H9 (cell line): ENCODE results near the gene CBX8. TPM values are rescaled to one million over a fixed set of nuclear protein-coding genes. Genes with fewer than 3 reads are reported as not detected.

ENCODE experiments used
- DNase-seq: peaks from one replicate; pipeline ENCODE4 v3.0.0-alpha.2; 2017
- H2AFZ ChIP-seq: one replicate; pipeline ENCODE4 v1.6.1; 2013; ENCODE audit warnings: mild to moderate bottlenecking, low read length, control low read depth, moderate library complexity
- H2AK5ac ChIP-seq: 2 replicates; pipeline ENCODE4 v1.6.1; 2013; ENCODE audit warnings: low read length, control low read depth, mixed read lengths; ENCODE audit not compliant: insufficient read length
- H2BK120ac ChIP-seq: one replicate; pipeline ENCODE4 v1.6.1; 2013; ENCODE audit warnings: low read depth, mild to moderate bottlenecking, low read length, control low read depth, inconsistent platforms; ENCODE audit not compliant: poor library complexity, severe bottlenecking
- H2BK12ac ChIP-seq: 2 replicates; pipeline ENCODE4 v1.6.1; 2013; ENCODE audit warnings: low read length, control low read depth, mixed read lengths, low read depth; ENCODE audit not compliant: insufficient read length
- H2BK15ac ChIP-seq: 2 replicates; pipeline ENCODE4 v1.6.1; 2013; ENCODE audit warnings: low read depth, low read length, control low read depth
- H2BK20ac ChIP-seq: one replicate; pipeline ENCODE4 v1.6.1; 2013; ENCODE audit warnings: low read depth, mild to moderate bottlenecking, low read length, control low read depth, inconsistent platforms; ENCODE audit not compliant: poor library complexity, severe bottlenecking
- H2BK5ac ChIP-seq: 2 replicates; pipeline ENCODE4 v1.6.1; 2013; ENCODE audit warnings: low read length, control low read depth, mixed read lengths; ENCODE audit not compliant: insufficient read length
- H3K14ac ChIP-seq: 2 replicates; pipeline ENCODE4 v1.6.1; 2013; ENCODE audit warnings: low read length, control low read depth; ENCODE audit not compliant: insufficient read depth
- H3K18ac ChIP-seq: 2 replicates; pipeline ENCODE4 v1.6.1; 2013; ENCODE audit warnings: low read depth, mild to moderate bottlenecking, mixed read lengths, low read length, control low read depth; ENCODE audit not compliant: insufficient read length
- H3K23ac ChIP-seq: 2 replicates; pipeline ENCODE4 v1.6.1; 2013; ENCODE audit warnings: low read length, control low read depth, mixed read lengths, low read depth; ENCODE audit not compliant: insufficient read length
- H3K23me2 ChIP-seq: 2 replicates; pipeline ENCODE4 v1.6.1; 2013; ENCODE audit warnings: low read depth, mild to moderate bottlenecking, mixed read lengths, low read length, control low read depth; ENCODE audit not compliant: insufficient read length, poor library complexity, severe bottlenecking
- H3K27ac ChIP-seq: 2 replicates; pipeline ENCODE4 v1.5.1; 2013; ENCODE audit warnings: low read length, control low read depth, mixed read lengths, low read depth; ENCODE audit not compliant: insufficient read length
- H3K27me3 ChIP-seq: 2 replicates; pipeline ENCODE4 v1.6.1; 2013; ENCODE audit warnings: low read length, control low read depth, inconsistent platforms; ENCODE audit not compliant: insufficient read depth
- H3K4ac ChIP-seq: 2 replicates; pipeline ENCODE4 v1.6.1; 2013; ENCODE audit warnings: low read depth, mild to moderate bottlenecking, control low read depth, inconsistent platforms, low read length, moderate library complexity
- H3K4me1 ChIP-seq: 2 replicates; pipeline ENCODE4 v1.6.1; 2013; ENCODE audit warnings: low read length, control low read depth, inconsistent platforms; ENCODE audit not compliant: insufficient read depth
- H3K4me2 ChIP-seq: 2 replicates; pipeline ENCODE4 v1.6.1; 2013; ENCODE audit warnings: low read length, control low read depth, mixed read lengths; ENCODE audit not compliant: insufficient read length, insufficient read depth
- H3K56ac ChIP-seq: 2 replicates; pipeline ENCODE4 v1.6.1; 2013; ENCODE audit warnings: low read depth, mild to moderate bottlenecking, mixed read lengths, low read length, control low read depth; ENCODE audit not compliant: insufficient read length
- H3K79me1 ChIP-seq: 2 replicates; pipeline ENCODE4 v1.6.1; 2013; ENCODE audit warnings: low read depth, mild to moderate bottlenecking, moderate library complexity, low read length, control low read depth, inconsistent platforms; ENCODE audit not compliant: insufficient read depth, poor library complexity, severe bottlenecking
- H3K79me2 ChIP-seq: 2 replicates; pipeline ENCODE4 v1.6.1; 2013; ENCODE audit warnings: low read length, control low read depth, inconsistent platforms; ENCODE audit not compliant: insufficient read depth
- H3K9ac ChIP-seq: 2 replicates; pipeline ENCODE4 v1.6.1; 2013; ENCODE audit warnings: low read length, control low read depth, mixed read lengths; ENCODE audit not compliant: insufficient read length; ENCODE audit errors: extremely low read depth
- H3K9me3 ChIP-seq: one replicate; pipeline ENCODE4 v1.6.1; 2013; ENCODE audit warnings: low read depth, low read length, inconsistent platforms; ENCODE audit not compliant: control insufficient read depth
- H3T11ph ChIP-seq: one replicate; pipeline ENCODE4 v1.6.1; 2013; ENCODE audit warnings: mild to moderate bottlenecking, low read length, control low read depth, inconsistent platforms
- H4K20me1 ChIP-seq: one replicate; pipeline ENCODE4 v1.6.1; 2013; ENCODE audit not compliant: control insufficient read depth, insufficient read length, insufficient read depth
- H4K5ac ChIP-seq: 2 replicates; pipeline ENCODE4 v1.6.1; 2013; ENCODE audit warnings: low read depth, mild to moderate bottlenecking, mixed read lengths, low read length, control low read depth; ENCODE audit not compliant: insufficient read length
- H4K8ac ChIP-seq: replicated peaks from 2 replicates; pipeline ENCODE4 v1.6.1; 2013; ENCODE audit warnings: low read length, control low read depth, mixed read lengths, low read depth; ENCODE audit not compliant: insufficient read length
- H4K91ac ChIP-seq: 2 replicates; pipeline ENCODE4 v1.6.1; 2013; ENCODE audit warnings: low read depth, mild to moderate bottlenecking, moderate library complexity, mixed read lengths, low read length, control low read depth; ENCODE audit not compliant: insufficient read length
- H3K27ac Mint-ChIP-seq, 3 experiments: 2 replicates in 2 of 3; 3 replicates in 1 of 3; pipeline ENCODE4 v1.8.0; 2020 to 2021; ENCODE audit warnings: mixed read lengths in 3 of 3, mild to moderate bottlenecking in 1 of 3, moderate library complexity in 1 of 3
- H3K27me3 Mint-ChIP-seq: 2 replicates; pipeline ENCODE4 v1.8.0; 2021; ENCODE audit warnings: low read depth, mild to moderate bottlenecking, moderate library complexity, mixed read lengths
- H3K36me3 Mint-ChIP-seq, 3 experiments: 2 replicates in 2 of 3; 3 replicates in 1 of 3; pipeline ENCODE4 v1.8.0; 2020 to 2021; ENCODE audit warnings: low read depth in 3 of 3, mixed read lengths in 3 of 3; ENCODE audit not compliant: insufficient read depth in 1 of 3
- H3K4me1 Mint-ChIP-seq, 2 experiments: 2 replicates each; pipeline ENCODE4 v1.8.0; 2020; ENCODE audit warnings: mixed read lengths in 2 of 2
- H3K4me3 Mint-ChIP-seq, 2 experiments: 2 replicates in 1 of 2; 3 replicates in 1 of 2; pipeline ENCODE4 v1.8.0; 2020 to 2021; ENCODE audit warnings: mild to moderate bottlenecking in 2 of 2, mixed read lengths in 2 of 2, moderate library complexity in 1 of 2
- H3K9me3 Mint-ChIP-seq, 2 experiments: 2 replicates in 1 of 2; 3 replicates in 1 of 2; pipeline ENCODE4 v1.8.0; 2020; ENCODE audit warnings: mild to moderate bottlenecking in 2 of 2, mixed read lengths in 2 of 2, moderate library complexity in 1 of 2
- WGBS: extraction: QIAGEN DNeasy Blood & Tissue Kit; methylation state at CpG from one replicate; pipeline ENCODE4 v1.1.7; 2013; ENCODE audit warnings: missing lambda C conversion rate, low lambda C conversion rate, mixed read lengths; ENCODE audit not compliant: insufficient read length; ENCODE audit errors: extremely low coverage; 5-methylcytosine and 5-hydroxymethylcytosine counted together
- total RNA-seq: library from RNA; stranded (reverse); gene quantifications from 2 replicates; pipeline ENCODE4 v1.2.1, GENCODE V29; 2021
- TF ChIP-seq, protein P1 (sequence below): fragments of 200-600 bp; sonication (generic); conservative IDR thresholded peaks from 3 replicates; pipeline ENCODE4 v1.8.0; 2021; ENCODE audit warnings: antibody characterized with exemption, mild to moderate bottlenecking

Gene CBX8
- total RNA-seq, 1 experiment from 2014 or later: 1.2 TPM

DNA sequence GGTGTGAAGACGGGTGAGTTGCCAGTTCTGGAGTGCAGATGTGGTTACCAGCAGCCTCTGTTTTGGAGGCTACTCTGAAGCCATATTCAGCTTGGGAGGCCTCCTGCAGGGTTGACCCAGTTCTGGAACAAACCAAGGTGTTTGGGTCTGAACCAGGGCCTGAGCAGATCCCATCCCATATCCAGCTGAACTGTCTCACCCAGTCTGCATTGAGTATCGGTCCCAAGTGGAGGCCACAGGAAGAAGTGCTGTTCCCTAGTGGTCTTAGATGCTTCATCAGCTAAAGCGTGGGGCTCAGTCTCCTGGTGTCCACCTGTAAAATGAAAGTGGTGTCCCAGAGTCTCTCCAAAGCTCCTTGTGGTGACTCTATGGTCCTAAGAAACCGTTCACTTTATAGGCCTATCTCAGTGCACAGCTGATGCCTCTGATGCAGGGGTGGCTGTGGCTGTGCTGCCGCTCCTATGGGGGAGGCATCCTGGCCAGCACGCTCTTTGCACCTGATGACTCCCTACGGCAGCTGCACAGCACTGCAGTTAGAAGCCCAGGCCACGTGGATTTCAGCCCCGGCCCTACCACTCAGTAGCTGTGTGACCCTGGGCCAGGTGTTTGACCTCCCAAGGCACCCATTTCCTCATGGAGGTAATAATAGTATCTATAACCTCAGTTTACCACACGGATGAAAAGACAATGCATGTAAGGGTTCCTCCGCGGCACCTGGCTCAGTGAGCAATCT, 21.3 kb upstream of the CBX8 start:
- Histone ChIP-seq H3K18ac (no peak overlapping the region), H4K8ac (no peak overlapping the region), H3K27ac (no peak overlapping the region), H2BK20ac (no peak overlapping the region), H2BK120ac (no peak overlapping the region), H2BK5ac (no peak overlapping the region), H3K4ac (no peak overlapping the region), H3T11ph (no peak overlapping the region), H4K20me1 (no peaks in the 10 kb centered on the region), H3K9me3 (no peaks in the 10 kb centered on the region), H3K14ac (no peak overlapping the region; the same call in 1 of the 2 replicates), H4K5ac (no peak overlapping the region), H3K9ac (no peak overlapping the region), H4K91ac (no peak overlapping the region), H2AK5ac (no peak overlapping the region), H3K4me1 (no peaks in the 10 kb centered on the region), H3K56ac (no peak overlapping the region), H2AFZ (no peak overlapping the region), H3K23me2 (peaks cover 3% of the 10 kb centered on the region), H3K27me3 (peaks cover 64% of the 10 kb centered on the region), H2BK15ac (no peak overlapping the region), H3K4me2 (no peak overlapping the region), H3K79me1 (no peaks in the 10 kb centered on the region), H3K23ac (no peak overlapping the region), H3K79me2 (no peaks in the 10 kb centered on the region), H2BK12ac (no peak overlapping the region)
- H3K36me3 Mint-ChIP-seq: no peaks in the 10 kb centered on the region; a peak in 1 of 7 replicates
- peaks cover 0 to 9% of the 10 kb centered on the region in 2 experiments; a peak in 1 of 5 replicates for H3K9me3 Mint-ChIP-seq
- no peak for DNase-seq
- H3K4me3 Mint-ChIP-seq: no peak overlapping the region
- no peak overlapping the region for H3K27ac Mint-ChIP-seq
- H3K4me1 Mint-ChIP-seq: peaks cover 9 to 12% of the 10 kb centered on the region in 2 experiments
- no CpG with 5 or more reads among the region's 12 CpGs for WGBS
- TF ChIP-seq, protein P1, sequence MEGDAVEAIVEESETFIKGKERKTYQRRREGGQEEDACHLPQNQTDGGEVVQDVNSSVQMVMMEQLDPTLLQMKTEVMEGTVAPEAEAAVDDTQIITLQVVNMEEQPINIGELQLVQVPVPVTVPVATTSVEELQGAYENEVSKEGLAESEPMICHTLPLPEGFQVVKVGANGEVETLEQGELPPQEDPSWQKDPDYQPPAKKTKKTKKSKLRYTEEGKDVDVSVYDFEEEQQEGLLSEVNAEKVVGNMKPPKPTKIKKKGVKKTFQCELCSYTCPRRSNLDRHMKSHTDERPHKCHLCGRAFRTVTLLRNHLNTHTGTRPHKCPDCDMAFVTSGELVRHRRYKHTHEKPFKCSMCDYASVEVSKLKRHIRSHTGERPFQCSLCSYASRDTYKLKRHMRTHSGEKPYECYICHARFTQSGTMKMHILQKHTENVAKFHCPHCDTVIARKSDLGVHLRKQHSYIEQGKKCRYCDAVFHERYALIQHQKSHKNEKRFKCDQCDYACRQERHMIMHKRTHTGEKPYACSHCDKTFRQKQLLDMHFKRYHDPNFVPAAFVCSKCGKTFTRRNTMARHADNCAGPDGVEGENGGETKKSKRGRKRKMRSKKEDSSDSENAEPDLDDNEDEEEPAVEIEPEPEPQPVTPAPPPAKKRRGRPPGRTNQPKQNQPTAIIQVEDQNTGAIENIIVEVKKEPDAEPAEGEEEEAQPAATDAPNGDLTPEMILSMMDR: no peak
- peaks cover 94% of the 10 kb centered on the region for H3K27me3 Mint-ChIP-seq
